Lung (tissue), 12 donors: Measurements from ENCODE around the gene CGB3. TPM values are rescaled to one million over a fixed set of nuclear protein-coding genes. Genes with fewer than 3 reads are reported as not detected.

Source experiments
- ATAC-seq: fragments of 200-7000 bp; cut with Tn5 transposase; one replicate; pipeline ENCODE4 v1.9.1; 2020; ENCODE audit warnings: moderate number of reproducible peaks; ENCODE audit not compliant: insufficient read depth, low FRiP score
- DNase-seq, 3 donors: peaks; one replicate each; pipeline ENCODE4 v3.0.0-alpha.2; 2013 to 2017
- H3K27ac ChIP-seq, 2 donors: one replicate each; pipeline ENCODE4 v1.5.1; 2013; ENCODE audit warnings: mild to moderate bottlenecking in 2 of 2, moderate library complexity in 2 of 2, control low read depth in 1 of 2, inconsistent platforms in 1 of 2, low read depth in 1 of 2, low read length in 1 of 2
- H3K27me3 ChIP-seq, 3 donors: one replicate each; pipeline ENCODE4 v1.5.1; 2013; ENCODE audit warnings: low read length in 2 of 3; ENCODE audit not compliant: control insufficient read depth in 3 of 3, insufficient read depth in 3 of 3
- H3K36me3 ChIP-seq, 4 donors: one replicate each; pipeline ENCODE4 v1.5.1; 2013; ENCODE audit warnings: low read length in 4 of 4, mild to moderate bottlenecking in 1 of 4, moderate library complexity in 1 of 4; ENCODE audit not compliant: control insufficient read depth in 4 of 4, insufficient read depth in 4 of 4
- H3K4me1 ChIP-seq, 5 donors: one replicate each; pipeline ENCODE4 v1.5.1; 2013; ENCODE audit warnings: low read length in 5 of 5, mild to moderate bottlenecking in 2 of 5, moderate library complexity in 1 of 5; ENCODE audit not compliant: control insufficient read depth in 5 of 5, insufficient read depth in 5 of 5
- H3K4me3 ChIP-seq: one replicate; pipeline ENCODE4 v1.5.1; 2013; ENCODE audit warnings: mild to moderate bottlenecking, control low read depth, moderate library complexity
- H3K9ac ChIP-seq, 2 donors: one replicate each; pipeline ENCODE4 v1.5.1; 2013; ENCODE audit warnings: low read length in 2 of 2, control low read depth in 1 of 2; ENCODE audit not compliant: insufficient read depth in 1 of 2
- H3K9me3 ChIP-seq, 4 donors: one replicate each; pipeline ENCODE4 v1.5.1; 2013; ENCODE audit warnings: low read length in 3 of 4, mild to moderate bottlenecking in 1 of 4, moderate library complexity in 1 of 4; ENCODE audit not compliant: control insufficient read depth in 4 of 4, insufficient read depth in 3 of 4
- CTCF ChIP-seq: IDR thresholded peaks from 2 replicates; pipeline ENCODE4 v1.5.1; 2012; ENCODE audit warnings: mild to moderate bottlenecking; ENCODE audit errors: control extremely low read depth, extremely low read depth
- WGBS, 2 donors: extraction: QIAGEN DNeasy Blood & Tissue Kit; methylation state at CpG; one replicate each; pipeline ENCODE4 v1.1.7; 2013; 5-methylcytosine and 5-hydroxymethylcytosine counted together
- polyA plus RNA-seq, 2 donors: library from polyadenylated mRNA; stranded (reverse); fragments of 200-250 nt; gene quantifications; one replicate each; pipeline ENCODE4 v1.2.1, GENCODE V29; 2013
- total RNA-seq, 2 donors: library from RNA; depleted of rRNA in 1 of 2; stranded (reverse); fragments of >200 nt in 1 of 2; gene quantifications; one replicate each; pipeline ENCODE4 v1.2.1, GENCODE V29; 2014 to 2021
- donor health status: control.
- donor health status: control.
- donor health status: Bipolar disorder and iron deficiency.
- donor health status: healthy.
- donor health status: DM: yes; HTN: yes; CAD: no.

The CGB3 gene
- total and polyA plus RNA-seq, 4 donors = not detected

DNA sequence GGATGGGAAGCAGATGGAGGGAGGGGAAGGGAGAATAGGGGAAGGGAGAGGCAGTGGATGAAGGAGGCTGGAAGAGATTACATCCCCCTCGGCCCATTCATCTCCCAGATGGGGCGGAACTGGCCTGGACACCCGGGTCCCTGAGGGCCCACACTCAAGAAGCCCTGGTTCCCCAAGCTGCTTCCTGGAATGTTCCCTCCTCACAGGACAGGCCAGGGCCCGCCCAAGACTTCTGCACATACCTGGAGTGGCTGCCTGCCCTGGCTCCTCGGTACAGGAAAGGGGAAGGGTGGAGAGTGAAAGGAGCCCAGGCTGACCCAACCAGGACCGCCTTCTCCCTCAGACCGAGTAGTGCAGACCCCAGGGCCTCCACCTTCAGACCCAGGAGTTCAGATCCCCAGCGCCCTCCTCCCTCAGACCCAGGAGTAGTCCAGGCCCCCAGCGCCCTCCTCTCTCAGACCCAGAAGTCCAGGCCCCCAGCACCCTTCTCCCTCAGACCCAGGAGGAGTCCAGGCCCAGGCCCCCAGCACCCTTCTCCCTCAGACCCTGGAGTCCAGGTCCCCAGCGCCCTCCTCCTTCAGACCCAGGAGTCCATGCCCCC, 40.0 kb upstream of the CGB3 start:
- DNase-seq (peak in 1 of 3 donors; percentile 14), ATAC-seq (no peak)
- H3K4me3 ChIP-seq = no peak overlapping the region
- TF ChIP-seq CTCF = no peak
- no peaks in the 10 kb centered on the region for H3K9me3 ChIP-seq
- peaks cover 0 to 15% (median 10%) of the 10 kb centered on the region in 3 donors for H3K27me3 ChIP-seq
- 48 to 56% methylated on average over 10 of the region's 10 CpGs for WGBS, 2 donors
- H3K4me1 ChIP-seq = peaks cover 0 to 9% (median 0%) of the 10 kb centered on the region in 5 donors
- H3K9ac ChIP-seq = no peak overlapping the region
- H3K36me3 ChIP-seq = no peaks in the 10 kb centered on the region
- peak overlapping the region in 1 of 2 donors; percentile 41 for H3K27ac ChIP-seq

- H3K27ac ChIP-seq = no peak overlapping the region
- no peak for TF ChIP-seq CTCF
- ATAC-seq (no peak), DNase-seq (no peak)
- no peak overlapping the region for H3K4me3 ChIP-seq
- 50 to 73% methylated on average over 25 of the region's 25 CpGs for WGBS, 2 donors
- no peak overlapping the region for H3K9ac ChIP-seq
- H3K27me3 ChIP-seq = peaks cover 0 to 33% (median 25%) of the 10 kb centered on the region in 3 donors
- no peaks in the 10 kb centered on the region for H3K36me3 ChIP-seq
- H3K9me3 ChIP-seq = no peaks in the 10 kb centered on the region
- H3K4me1 ChIP-seq = peaks cover 0 to 24% (median 4%) of the 10 kb centered on the region in 5 donors
Observed at GRCh38 chr19:49061445-49061844, 37.3 kb upstream of the CGB3 start.

- WGBS, 2 donors = 95 to 97% methylated on average over 2 of the region's 2 CpGs
- Histone ChIP-seq H3K9me3 (no peaks in the 10 kb centered on the region), H3K36me3 (no peaks in the 10 kb centered on the region), H3K27ac (no peak overlapping the region), H3K4me1 (peaks cover 0 to 28% (median 4%) of the 10 kb centered on the region in 5 donors), H3K4me3 (no peak overlapping the region), H3K27me3 (peaks cover 0 to 36% (median 25%) of the 10 kb centered on the region in 3 donors), H3K9ac (no peak overlapping the region)
- ATAC-seq = no peak
- DNase-seq = no peak
- no peak for TF ChIP-seq CTCF
Observed at GRCh38 chr19:49061000-49061399, 36.9 kb upstream of the CGB3 start.

- no peak overlapping the region for H3K27ac ChIP-seq
- ATAC-seq (no peak), DNase-seq (no peak)
- H3K4me1 ChIP-seq = peaks cover 0 to 21% (median 4%) of the 10 kb centered on the region in 5 donors
- no peaks in the 10 kb centered on the region for H3K9me3 ChIP-seq
- no peaks in the 10 kb centered on the region for H3K36me3 ChIP-seq
- no peak overlapping the region for H3K4me3 ChIP-seq
- H3K9ac ChIP-seq = no peak overlapping the region
- 57 to 58% methylated on average over 9 of the region's 9 CpGs for WGBS, 2 donors
- TF ChIP-seq CTCF = no peak
- H3K27me3 ChIP-seq = peaks cover 0 to 33% (median 22%) of the 10 kb centered on the region in 3 donors
Observed at GRCh38 chr19:49059053-49059452, 34.9 kb upstream of the CGB3 start.
